Activated T-cell treated with anti-CD3 and anti-CD28 coated beads, Interleukin-2, amount 50 U/mL, for 48 hours (primary cell): Measurements from ENCODE around the gene SHKBP1.
A peak's percentile ranks its signal among the peaks of the same experiment; 100 is the strongest.

ENCODE experiments used
- DNase-seq, 2 experiments: peaks; one replicate each; pipeline ENCODE4 v3.0.0-alpha.2; 2020

Gene SHKBP1

GRCh38 chr19:40603389-40604170 is 26.9 kb downstream of the SHKBP1 start:
- DNase-seq: peak; percentile 99

DNA sequence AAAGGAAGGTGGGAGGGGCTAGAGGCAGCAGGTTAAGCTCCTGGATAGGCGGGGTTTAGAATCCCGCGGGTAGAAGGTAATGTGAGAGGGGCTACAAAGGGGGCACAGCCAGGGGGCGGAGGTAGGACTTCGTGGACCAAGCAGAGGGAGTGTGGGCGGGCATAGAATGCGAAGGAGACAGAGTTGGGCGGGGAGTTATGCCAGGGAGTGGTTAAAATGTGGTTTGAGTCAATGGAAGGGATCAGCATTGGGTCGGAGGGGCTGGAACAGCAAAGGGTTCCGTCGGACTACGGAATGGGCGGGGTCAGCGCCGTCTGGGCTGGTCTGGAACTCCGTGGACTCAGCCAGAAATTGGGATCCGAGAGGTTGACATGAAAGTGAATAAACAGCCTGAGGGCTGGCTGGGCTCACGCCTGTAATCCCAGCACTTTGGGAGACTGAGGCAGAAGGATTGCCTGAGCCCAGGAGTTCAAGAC is 27.5 kb downstream of the SHKBP1 start:
- no peak for DNase-seq

DNA sequence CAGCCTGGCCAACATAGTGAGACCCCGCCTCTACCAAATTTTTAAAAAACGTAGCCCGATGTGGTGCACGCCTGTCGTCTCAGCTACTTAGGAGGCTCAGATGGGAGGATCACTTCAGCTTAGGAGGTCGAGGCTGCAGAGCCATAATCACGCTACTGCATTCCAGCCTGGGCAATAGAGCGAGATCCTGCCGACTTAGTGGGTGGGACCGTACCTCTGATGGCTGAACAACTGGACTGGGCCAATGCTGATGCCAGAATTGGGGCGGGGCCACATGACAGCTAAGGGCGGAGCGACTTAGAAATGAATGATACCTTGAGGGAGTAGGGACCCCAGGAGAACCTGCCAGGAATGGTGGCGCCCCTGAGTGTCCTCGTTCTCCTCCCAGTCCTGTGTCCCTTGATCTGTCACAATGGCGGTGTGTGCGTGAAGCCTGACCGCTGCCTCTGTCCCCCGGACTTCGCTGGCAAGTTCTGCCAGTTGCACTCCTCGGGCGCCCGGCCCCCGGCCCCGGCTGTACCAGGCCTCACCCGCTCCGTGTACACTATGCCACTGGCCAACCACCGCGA is 28.1 kb downstream of the SHKBP1 start:
- DNase-seq: peak in 1 of 2 experiments; percentile 46

GRCh38 chr19:40605216-40605971 is 28.7 kb downstream of the SHKBP1 start:
- peak; percentile 84 to 88 for DNase-seq

- DNase-seq: no peak
Observed at GRCh38 chr19:40607311-40608239, 30.9 kb downstream of the SHKBP1 start.

DNA sequence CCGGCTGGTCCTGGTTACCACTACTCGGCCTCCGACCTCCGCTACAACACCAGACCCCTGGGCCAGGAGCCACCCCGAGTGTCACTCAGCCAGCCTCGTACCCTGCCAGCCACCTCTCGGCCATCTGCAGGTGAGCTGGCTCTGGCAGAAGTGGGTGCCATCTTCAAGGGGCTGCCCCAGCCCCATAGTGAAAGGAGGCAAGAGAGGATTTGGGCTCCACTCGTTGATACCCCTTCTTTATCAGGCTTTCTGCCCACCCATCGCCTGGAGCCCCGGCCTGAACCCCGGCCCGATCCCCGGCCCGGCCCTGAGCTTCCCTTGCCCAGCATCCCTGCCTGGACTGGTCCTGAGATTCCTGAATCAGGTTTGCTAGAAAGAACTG is 31.6 kb downstream of the SHKBP1 start:
- no peak for DNase-seq

GRCh38 chr19:40608957-40609356 is 32.3 kb downstream of the SHKBP1 start:
- DNase-seq: no peak

DNA sequence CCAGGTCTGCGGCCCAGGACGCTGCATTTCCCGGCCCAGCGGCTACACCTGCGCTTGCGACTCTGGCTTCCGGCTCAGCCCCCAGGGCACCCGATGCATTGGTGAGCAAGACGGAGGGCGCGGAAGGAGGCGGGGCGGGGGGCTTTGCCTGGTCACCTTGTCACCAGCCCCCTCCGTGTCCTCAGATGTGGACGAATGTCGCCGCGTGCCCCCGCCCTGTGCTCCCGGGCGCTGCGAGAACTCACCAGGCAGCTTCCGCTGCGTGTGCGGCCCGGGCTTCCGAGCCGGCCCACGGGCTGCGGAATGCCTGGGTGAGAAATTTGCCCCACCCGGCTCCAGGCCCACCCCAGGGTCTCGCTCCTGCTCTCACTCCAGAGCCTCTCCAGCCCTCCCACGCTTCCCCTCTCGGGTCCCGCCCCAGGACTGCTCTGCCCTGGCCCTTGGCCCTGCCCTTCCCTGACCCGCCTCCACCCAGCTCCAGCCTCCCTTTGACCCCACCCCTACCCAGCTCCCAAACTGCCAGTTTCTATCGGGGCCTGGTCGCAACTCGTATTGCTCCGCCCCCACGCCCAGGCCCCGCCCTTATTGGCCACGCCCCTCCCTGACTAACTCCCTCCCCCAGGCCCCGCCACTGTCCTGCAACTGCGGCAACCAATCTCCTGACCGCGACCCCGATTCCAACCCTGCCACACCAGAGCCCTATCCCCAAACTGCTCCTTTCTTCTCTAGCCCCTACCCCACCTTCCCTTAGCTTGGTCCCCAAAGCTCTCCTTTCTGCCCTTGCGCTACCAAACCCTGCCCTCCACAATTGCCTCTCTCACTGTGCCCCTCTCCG is 33.1 kb downstream of the SHKBP1 start:
- DNase-seq: peak; percentile 97

- peak; percentile 81 to 83 for DNase-seq
Observed at GRCh38 chr19:40610396-40611064, 33.9 kb downstream of the SHKBP1 start.

DNA sequence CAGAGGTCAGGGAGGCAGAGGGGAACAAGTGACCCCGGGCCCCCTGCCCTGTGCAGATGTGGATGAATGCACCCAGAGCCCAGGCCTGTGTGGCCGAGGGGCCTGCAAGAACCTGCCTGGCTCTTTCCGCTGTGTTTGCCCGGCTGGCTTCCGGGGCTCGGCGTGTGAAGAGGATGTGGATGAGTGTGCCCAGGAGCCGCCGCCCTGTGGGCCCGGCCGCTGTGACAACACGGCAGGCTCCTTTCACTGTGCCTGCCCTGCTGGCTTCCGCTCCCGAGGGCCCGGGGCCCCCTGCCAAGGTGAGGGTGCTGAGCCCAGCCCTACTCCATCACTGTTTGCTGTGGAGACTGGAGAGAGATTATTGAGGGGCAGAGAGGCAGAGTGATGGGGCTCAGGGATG is 34.4 kb downstream of the SHKBP1 start:
- no peak for DNase-seq

DNA sequence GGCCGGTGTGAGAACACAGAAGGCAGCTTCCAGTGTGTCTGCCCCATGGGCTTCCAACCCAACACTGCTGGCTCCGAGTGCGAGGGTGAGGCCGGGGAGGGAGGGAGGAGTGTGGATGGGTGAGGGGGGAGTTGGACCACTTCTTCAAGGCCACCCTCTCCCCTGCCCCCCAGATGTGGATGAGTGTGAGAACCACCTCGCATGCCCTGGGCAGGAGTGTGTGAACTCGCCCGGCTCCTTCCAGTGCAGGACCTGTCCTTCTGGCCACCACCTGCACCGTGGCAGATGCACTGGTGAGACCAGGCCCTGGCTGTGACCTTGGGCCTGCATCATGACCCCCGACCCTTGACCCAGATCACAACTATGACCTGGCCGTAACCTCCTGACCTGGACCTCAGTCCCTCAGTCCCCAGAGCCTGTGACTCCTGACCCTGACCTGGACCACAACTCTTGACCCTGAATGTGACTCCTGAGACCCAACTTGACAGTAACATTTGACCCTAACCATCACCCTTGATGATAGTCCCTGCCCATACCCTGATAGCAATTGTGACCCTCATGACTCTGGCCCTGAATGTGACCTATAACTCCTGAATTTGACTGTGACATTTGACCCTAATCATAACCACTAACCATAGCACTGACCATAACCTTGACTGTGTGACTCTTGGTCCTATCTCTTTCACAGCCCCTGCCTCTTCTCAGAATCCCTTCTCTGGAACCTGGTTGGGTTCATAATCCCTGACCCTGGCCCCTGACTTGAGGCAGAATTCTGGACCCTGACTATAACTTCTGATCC is 35.4 kb downstream of the SHKBP1 start:
- DNase-seq: no peak

- peak; percentile 91 to 92 for DNase-seq
Observed at GRCh38 chr19:40612831-40613689, 36.4 kb downstream of the SHKBP1 start.

DNA sequence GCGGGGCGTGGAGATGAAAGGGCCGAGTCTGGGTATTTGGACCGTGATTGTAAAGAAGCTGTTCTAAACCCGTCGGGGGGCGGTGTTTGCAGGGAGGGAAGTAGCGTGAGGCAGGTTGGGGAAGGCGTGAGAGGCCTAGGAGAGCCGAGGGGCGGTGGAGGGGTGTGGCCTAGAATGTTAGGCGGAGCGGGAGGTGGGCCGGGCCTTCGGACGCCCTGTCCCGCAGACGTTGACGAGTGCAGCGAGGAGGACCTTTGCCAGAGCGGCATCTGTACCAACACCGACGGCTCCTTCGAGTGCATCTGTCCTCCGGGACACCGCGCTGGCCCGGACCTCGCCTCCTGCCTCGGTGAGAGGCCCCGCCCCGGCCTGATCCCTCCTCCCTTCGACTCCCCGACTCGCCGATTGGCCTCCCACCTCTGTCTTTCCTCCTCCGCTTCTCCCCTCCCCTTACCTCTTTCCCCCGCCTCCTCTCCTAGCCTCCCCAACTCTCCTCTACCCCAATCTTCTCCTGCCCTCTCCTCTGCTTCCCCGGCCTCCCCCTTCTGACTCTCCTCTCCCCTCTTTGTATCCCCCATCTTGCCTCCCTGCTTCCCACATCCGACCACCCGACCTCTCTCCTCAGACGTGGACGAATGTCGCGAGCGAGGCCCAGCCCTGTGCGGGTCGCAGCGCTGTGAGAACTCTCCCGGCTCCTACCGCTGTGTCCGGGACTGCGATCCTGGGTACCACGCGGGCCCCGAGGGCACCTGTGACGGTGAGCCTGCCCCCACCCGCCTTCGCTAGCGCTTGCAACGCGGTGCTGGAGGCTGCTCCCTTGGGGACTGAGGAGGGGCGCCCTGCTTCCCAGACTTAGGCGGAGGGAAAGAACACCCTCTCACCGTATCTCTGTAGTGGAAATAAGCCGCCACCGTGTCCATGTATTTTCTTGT is 37.3 kb downstream of the SHKBP1 start:
- DNase-seq: peak; percentile 92 to 93

- peak; percentile 98 to 99 for DNase-seq
Observed at GRCh38 chr19:40614622-40615411, 38.1 kb downstream of the SHKBP1 start.

DNA sequence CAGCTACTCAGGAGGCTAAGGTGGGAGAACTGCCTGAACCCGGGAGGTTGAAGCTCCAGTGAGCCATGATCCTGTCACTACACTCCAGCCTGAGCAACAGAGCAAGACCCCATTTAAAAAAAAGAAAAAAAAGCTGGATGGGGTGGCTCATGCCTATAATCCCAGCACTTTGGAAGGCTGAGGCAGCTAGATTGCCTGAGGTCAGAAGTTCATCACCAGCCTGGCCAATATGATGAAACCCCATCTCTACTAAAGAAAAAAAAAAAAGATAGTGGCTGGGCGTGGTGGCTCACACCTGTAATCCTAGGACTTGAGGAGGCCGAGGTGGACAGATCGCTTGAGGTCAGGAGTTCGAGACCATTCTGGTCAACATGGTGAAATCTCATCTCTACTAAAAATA is 39.5 kb downstream of the SHKBP1 start:
- no peak for DNase-seq

GRCh38 chr19:40616941-40617340 is 40.3 kb downstream of the SHKBP1 start:
- no peak for DNase-seq

- no peak for DNase-seq
Observed at GRCh38 chr19:40617961-40618360, 41.3 kb downstream of the SHKBP1 start.
